WERI-Rb-1 (cell line): ENCODE data around the gene CTSD.

Experiments used
- DNase-seq: peaks from one replicate; pipeline ENCODE4 v3.0.0-alpha.2; 2020
- H3K27ac ChIP-seq: fragments of 250-450 bp; sonication (Bioruptor Pico); 2 replicates; pipeline ENCODE4 v1.5.1; 2020; ENCODE audit warnings: mild to moderate bottlenecking, moderate library complexity
- H3K27me3 ChIP-seq: fragments of 250-450 bp; sonication (Bioruptor Pico); 2 replicates; pipeline ENCODE4 v1.5.1; 2021; ENCODE audit warnings: mild to moderate bottlenecking, low read depth, moderate library complexity; ENCODE audit not compliant: insufficient read depth, severe bottlenecking
- H3K36me3 ChIP-seq: fragments of 250-450 bp; sonication (Bioruptor Pico); 2 replicates; pipeline ENCODE4 v1.5.1; 2020; ENCODE audit warnings: mild to moderate bottlenecking, moderate library complexity
- H3K4me3 ChIP-seq: 2 replicates; pipeline ENCODE4 v1.5.1; 2011; ENCODE audit warnings: low read depth, mild to moderate bottlenecking, control low read depth, low read length
- H3K9me3 ChIP-seq: fragments of 250-450 bp; sonication (Bioruptor Pico); 2 replicates; pipeline ENCODE4 v1.5.1; 2021; ENCODE audit warnings: mild to moderate bottlenecking, moderate library complexity; ENCODE audit not compliant: severe bottlenecking
- TF ChIP-seq, protein P1 (sequence below): IDR thresholded peaks from 2 replicates; pipeline ENCODE4 v1.5.1; 2011; ENCODE audit warnings: low read depth, mild to moderate bottlenecking, control low read depth, inconsistent platforms, low read length

CTSD gene

GRCh38 chr11:1703146-1703545 lies 60.6 kb downstream of the CTSD start:
- no peak overlapping the region for H3K4me3 ChIP-seq
- H3K9me3 ChIP-seq: peaks cover 5% of the 10 kb centered on the region
- no peak for DNase-seq
- peaks cover 94% of the 10 kb centered on the region for H3K27me3 ChIP-seq
- no peak overlapping the region for H3K27ac ChIP-seq
- TF ChIP-seq, protein P1, sequence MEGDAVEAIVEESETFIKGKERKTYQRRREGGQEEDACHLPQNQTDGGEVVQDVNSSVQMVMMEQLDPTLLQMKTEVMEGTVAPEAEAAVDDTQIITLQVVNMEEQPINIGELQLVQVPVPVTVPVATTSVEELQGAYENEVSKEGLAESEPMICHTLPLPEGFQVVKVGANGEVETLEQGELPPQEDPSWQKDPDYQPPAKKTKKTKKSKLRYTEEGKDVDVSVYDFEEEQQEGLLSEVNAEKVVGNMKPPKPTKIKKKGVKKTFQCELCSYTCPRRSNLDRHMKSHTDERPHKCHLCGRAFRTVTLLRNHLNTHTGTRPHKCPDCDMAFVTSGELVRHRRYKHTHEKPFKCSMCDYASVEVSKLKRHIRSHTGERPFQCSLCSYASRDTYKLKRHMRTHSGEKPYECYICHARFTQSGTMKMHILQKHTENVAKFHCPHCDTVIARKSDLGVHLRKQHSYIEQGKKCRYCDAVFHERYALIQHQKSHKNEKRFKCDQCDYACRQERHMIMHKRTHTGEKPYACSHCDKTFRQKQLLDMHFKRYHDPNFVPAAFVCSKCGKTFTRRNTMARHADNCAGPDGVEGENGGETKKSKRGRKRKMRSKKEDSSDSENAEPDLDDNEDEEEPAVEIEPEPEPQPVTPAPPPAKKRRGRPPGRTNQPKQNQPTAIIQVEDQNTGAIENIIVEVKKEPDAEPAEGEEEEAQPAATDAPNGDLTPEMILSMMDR: no peak
- no peaks in the 10 kb centered on the region for H3K36me3 ChIP-seq
